GM23338 (cell line): ENCODE results near the gene SCLY.

Source experiments
- CREB1 ChIP-seq: fragments of 250-450 bp; sonication (Bioruptor Pico); IDR thresholded peaks from 2 replicates; pipeline ENCODE4 v1.5.0; 2020; ENCODE audit warnings: low read depth, mild to moderate bottlenecking, moderate library complexity
- EZH2 ChIP-seq: fragments of 200-600 bp; sonication (generic); IDR thresholded peaks from one replicate; pipeline ENCODE4 v1.8.0; 2017; ENCODE audit warnings: antibody characterized with exemption, mild to moderate bottlenecking, low read depth; ENCODE audit not compliant: unreplicated experiment
- POLR2AphosphoS5 ChIP-seq: IDR thresholded peaks from 2 replicates; pipeline ENCODE4 v1.6.1; 2016; ENCODE audit warnings: antibody characterized with exemption, low read depth
- ZNF114 ChIP-seq: fragments of 250-450 bp; sonication (Bioruptor Pico); IDR thresholded peaks from 2 replicates; pipeline ENCODE4 v1.5.0; 2020; ENCODE audit warnings: mild to moderate bottlenecking, moderate library complexity
- TF ChIP-seq, protein P1 (sequence below), 2 experiments: fragments of 200-600 bp in 1 of 2; sonication (generic) in 1 of 2; conservative IDR thresholded peaks; 2 replicates each; pipeline versions ENCODE4 v1.5.1 to v1.6.1; 2016 to 2017; ENCODE audit warnings: antibody characterized with exemption in 2 of 2, low read depth in 2 of 2, mild to moderate bottlenecking in 2 of 2, moderate library complexity in 1 of 2
- TF ChIP-seq, protein P2 (sequence below): IDR thresholded peaks from one replicate; pipeline ENCODE4 v1.6.1; 2018; ENCODE audit warnings: antibody characterized with exemption; ENCODE audit not compliant: unreplicated experiment

DNA sequence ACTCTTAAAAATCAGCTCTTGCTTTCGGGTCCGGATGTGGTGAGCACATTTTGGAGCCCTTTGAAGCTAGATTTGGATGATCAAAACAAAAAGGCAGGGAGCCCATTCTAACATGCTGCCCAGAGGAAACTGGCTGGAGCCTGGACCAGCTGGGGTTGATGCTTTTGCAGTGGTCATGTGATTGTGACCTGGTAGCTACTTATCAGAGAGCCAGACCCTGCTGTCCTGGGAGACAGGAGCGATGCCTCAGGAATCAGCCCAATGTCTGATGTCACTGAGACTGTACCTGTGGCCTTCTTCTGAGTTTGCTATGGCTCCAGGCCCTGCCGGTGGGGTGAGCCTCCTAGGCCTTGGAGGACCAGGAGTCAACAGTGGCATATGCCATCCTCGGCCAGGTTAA is 18.7 kb upstream of the SCLY start:
- TF ChIP-seq, protein P1, sequence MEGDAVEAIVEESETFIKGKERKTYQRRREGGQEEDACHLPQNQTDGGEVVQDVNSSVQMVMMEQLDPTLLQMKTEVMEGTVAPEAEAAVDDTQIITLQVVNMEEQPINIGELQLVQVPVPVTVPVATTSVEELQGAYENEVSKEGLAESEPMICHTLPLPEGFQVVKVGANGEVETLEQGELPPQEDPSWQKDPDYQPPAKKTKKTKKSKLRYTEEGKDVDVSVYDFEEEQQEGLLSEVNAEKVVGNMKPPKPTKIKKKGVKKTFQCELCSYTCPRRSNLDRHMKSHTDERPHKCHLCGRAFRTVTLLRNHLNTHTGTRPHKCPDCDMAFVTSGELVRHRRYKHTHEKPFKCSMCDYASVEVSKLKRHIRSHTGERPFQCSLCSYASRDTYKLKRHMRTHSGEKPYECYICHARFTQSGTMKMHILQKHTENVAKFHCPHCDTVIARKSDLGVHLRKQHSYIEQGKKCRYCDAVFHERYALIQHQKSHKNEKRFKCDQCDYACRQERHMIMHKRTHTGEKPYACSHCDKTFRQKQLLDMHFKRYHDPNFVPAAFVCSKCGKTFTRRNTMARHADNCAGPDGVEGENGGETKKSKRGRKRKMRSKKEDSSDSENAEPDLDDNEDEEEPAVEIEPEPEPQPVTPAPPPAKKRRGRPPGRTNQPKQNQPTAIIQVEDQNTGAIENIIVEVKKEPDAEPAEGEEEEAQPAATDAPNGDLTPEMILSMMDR (conservative IDR thresholded peaks at IDR 0.05; ENCODE audit: low read depth in 2 of 2): no peak
- no peak for TF ChIP-seq POLR2AphosphoS5
- TF ChIP-seq, protein P2, sequence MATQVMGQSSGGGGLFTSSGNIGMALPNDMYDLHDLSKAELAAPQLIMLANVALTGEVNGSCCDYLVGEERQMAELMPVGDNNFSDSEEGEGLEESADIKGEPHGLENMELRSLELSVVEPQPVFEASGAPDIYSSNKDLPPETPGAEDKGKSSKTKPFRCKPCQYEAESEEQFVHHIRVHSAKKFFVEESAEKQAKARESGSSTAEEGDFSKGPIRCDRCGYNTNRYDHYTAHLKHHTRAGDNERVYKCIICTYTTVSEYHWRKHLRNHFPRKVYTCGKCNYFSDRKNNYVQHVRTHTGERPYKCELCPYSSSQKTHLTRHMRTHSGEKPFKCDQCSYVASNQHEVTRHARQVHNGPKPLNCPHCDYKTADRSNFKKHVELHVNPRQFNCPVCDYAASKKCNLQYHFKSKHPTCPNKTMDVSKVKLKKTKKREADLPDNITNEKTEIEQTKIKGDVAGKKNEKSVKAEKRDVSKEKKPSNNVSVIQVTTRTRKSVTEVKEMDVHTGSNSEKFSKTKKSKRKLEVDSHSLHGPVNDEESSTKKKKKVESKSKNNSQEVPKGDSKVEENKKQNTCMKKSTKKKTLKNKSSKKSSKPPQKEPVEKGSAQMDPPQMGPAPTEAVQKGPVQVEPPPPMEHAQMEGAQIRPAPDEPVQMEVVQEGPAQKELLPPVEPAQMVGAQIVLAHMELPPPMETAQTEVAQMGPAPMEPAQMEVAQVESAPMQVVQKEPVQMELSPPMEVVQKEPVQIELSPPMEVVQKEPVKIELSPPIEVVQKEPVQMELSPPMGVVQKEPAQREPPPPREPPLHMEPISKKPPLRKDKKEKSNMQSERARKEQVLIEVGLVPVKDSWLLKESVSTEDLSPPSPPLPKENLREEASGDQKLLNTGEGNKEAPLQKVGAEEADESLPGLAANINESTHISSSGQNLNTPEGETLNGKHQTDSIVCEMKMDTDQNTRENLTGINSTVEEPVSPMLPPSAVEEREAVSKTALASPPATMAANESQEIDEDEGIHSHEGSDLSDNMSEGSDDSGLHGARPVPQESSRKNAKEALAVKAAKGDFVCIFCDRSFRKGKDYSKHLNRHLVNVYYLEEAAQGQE: no peak
- TF ChIP-seq CREB1: no peak
- no peak for TF ChIP-seq EZH2
- TF ChIP-seq ZNF114: no peak
